GM21360 (cell line): ENCODE measurements around the gene PDE1C.

Source experiments
- ATAC-seq: cut with Tn5 transposase; IDR thresholded peaks from one replicate; pipeline ENCODE4 v1.9.1; 2021; ENCODE audit warnings: mild to moderate bottlenecking, moderate library complexity; ENCODE audit not compliant: unreplicated experiment

PDE1C gene

GRCh38 chr7:31950091-31950755 lies 120.0 kb downstream of the PDE1C start:
- ATAC-seq: no peak

- ATAC-seq: no peak
Measured at GRCh38 chr7:31948029-31948428, 122.2 kb downstream of the PDE1C start.

- no peak for ATAC-seq
Measured at GRCh38 chr7:31940167-31940566, 130.0 kb downstream of the PDE1C start.

GRCh38 chr7:31939076-31939475 lies 131.1 kb downstream of the PDE1C start:
- ATAC-seq: no peak

GRCh38 chr7:31938650-31939049 lies 131.6 kb downstream of the PDE1C start:
- ATAC-seq: no peak

GRCh38 chr7:31937982-31938381 lies 132.2 kb downstream of the PDE1C start:
- ATAC-seq: no peak

GRCh38 chr7:31935124-31936054 lies 134.8 kb downstream of the PDE1C start:
- ATAC-seq: no peak

GRCh38 chr7:31934551-31934950 lies 135.7 kb downstream of the PDE1C start:
- ATAC-seq: no peak

GRCh38 chr7:31933481-31933880 lies 136.7 kb downstream of the PDE1C start:
- ATAC-seq: no peak

- no peak for ATAC-seq
Measured at GRCh38 chr7:31926991-31927584, 143.1 kb downstream of the PDE1C start.

- no peak for ATAC-seq
Measured at GRCh38 chr7:31925753-31926454, 144.3 kb downstream of the PDE1C start.

- ATAC-seq: no peak
Measured at GRCh38 chr7:31924251-31924650, 146.0 kb downstream of the PDE1C start.

- ATAC-seq: no peak
Measured at GRCh38 chr7:31922848-31923247, 147.4 kb downstream of the PDE1C start.

- no peak for ATAC-seq
Measured at GRCh38 chr7:31921047-31921446, 149.2 kb downstream of the PDE1C start.

GRCh38 chr7:31919678-31920369 lies 150.4 kb downstream of the PDE1C start:
- no peak for ATAC-seq

- no peak for ATAC-seq
Measured at GRCh38 chr7:31918706-31919393, 151.4 kb downstream of the PDE1C start.

- ATAC-seq: no peak
Measured at GRCh38 chr7:31917256-31917655, 153.0 kb downstream of the PDE1C start.

- no peak for ATAC-seq
Measured at GRCh38 chr7:31910191-31910590, 160.0 kb downstream of the PDE1C start.

- no peak for ATAC-seq
Measured at GRCh38 chr7:31906479-31907171, 163.6 kb downstream of the PDE1C start.
